HG02798 (cell line): ENCODE results near the gene CCDC14.
"Not testable (repeated sequence)": the region's sequence is repeated elsewhere in the genome, so short reads cannot be mapped to it uniquely, and the experiment has no call there.

Experiments
- ATAC-seq: cut with Tn5 transposase; IDR thresholded peaks from one replicate; pipeline ENCODE4 v1.9.1; 2021; ENCODE audit warnings: mild to moderate bottlenecking; ENCODE audit not compliant: unreplicated experiment, poor library complexity

Gene CCDC14

DNA sequence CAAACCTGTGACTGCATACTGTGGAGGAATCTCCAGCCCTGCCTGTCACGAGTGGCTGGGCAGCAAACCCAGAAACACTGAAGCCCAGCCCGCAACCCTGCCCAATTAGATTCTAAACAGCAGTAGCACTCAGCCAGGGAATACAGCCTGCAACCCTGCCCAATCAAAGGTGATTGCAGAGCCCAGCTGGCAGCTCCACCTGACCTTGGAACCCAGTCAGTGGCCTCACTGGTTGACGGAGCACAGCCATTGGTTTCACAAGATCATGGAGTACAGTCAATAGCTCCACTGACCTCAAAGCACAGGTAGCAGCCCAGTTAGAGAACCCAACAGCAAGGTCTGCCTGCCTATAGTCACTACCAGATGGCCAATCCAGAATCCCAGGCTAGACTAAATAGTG lies 41.7 kb downstream of the CCDC14 start:
- no peak for ATAC-seq

DNA sequence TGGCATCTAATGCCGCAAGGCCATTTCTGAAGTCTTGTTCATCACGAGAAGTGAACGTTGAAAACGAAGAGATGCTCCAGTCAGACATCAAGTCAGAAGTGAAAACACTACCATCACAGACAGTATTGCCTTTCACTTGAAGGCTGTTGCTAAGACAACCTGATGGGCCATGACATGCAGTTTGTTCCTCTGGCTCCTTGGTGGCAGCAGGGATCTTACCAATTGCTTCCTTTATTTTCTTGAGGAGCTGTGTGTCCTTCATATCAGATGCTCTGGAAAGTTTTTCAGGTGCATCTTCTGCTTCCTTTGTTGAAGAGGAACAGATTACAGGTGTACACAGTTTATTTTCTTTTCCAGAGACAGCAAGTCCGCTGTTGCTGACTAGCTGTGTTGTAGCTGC lies 46.2 kb downstream of the CCDC14 start:
- no peak for ATAC-seq

- peak; percentile 88 for ATAC-seq
Measured at GRCh38 chr3:123909785-123910184, 51.2 kb downstream of the CCDC14 start.

- no peak for ATAC-seq
Measured at GRCh38 chr3:123907720-123908119, 53.3 kb downstream of the CCDC14 start.

- no peak for ATAC-seq
Measured at GRCh38 chr3:123899300-123899865, 61.6 kb downstream of the CCDC14 start.

GRCh38 chr3:123893012-123893411 lies 68.0 kb downstream of the CCDC14 start:
- no peak for ATAC-seq

DNA sequence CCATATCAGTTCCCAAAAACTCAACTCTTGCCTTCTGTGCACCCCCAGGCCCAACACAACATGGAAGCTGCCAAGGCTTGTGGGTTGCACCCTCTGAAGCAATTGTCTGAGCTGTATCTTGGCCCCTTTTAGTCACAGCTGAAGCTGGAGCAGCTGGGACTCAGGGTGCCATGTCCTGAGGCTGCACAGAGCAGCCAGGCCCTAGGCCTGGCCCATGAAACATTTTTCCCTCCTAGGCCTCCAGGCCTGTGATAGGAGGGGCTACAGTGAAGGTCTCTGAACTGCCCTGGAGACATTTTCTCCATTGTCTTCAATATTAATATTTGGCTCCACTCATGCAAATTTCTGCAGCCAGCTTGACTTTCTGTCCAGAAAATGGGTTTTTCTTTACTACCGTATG lies 68.8 kb downstream of the CCDC14 start:
- no peak for ATAC-seq

DNA sequence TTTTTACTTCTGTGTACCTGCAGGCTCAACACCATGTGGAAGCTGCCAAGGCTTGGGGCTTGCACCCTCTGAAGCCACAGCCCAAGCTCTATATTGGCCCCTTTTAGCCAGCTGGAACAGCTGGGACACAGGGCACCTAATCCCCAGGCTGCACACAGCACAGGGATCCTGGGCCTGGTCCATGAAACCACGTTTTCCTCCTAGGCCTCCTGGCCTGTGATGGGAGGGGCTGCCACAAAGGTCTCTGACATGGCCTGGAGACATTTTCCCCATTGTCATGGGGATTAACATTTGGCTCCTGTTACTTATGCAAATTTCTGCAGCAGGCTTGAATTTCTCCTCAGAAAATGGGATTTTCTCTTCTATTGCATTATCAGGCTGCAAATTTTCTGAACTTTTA lies 70.0 kb downstream of the CCDC14 start:
- not testable (repeated sequence) for ATAC-seq

GRCh38 chr3:123890162-123890561 lies 70.9 kb downstream of the CCDC14 start:
- not testable (repeated sequence) for ATAC-seq

- no peak for ATAC-seq
Measured at GRCh38 chr3:123884993-123885392, 76.0 kb downstream of the CCDC14 start.

- peak; percentile 79 for ATAC-seq
Measured at GRCh38 chr3:123884203-123884831, 76.7 kb downstream of the CCDC14 start, which contains the start of gene MYLK. Gene MYLK, minus strand, starts transcription at chr3:123884332. Its CDS starts 90,491 bp downstream, at chr3:123793841.

GRCh38 chr3:123883701-123884202 lies 77.3 kb downstream of the CCDC14 start:
- ATAC-seq, result peak; percentile 12

DNA sequence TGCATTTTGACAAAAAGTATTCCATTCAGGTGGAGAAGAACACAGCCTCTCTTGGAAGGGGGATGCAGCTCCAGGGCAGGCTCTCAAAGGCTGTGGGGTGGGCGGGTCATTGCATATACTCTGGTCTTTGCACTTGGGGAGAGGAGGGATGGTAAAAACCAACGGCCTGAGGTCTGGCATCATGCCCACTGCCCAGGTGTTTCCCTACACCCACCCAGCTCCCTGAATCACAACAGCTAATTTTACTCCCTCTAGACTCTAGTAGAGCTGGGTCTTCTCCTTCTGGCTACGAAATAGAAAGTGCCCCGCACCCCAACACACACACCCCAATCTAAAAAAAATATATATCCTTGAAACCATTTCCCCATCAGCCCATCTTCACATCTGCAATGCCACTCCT lies 77.9 kb downstream of the CCDC14 start:
- ATAC-seq, result no peak

DNA sequence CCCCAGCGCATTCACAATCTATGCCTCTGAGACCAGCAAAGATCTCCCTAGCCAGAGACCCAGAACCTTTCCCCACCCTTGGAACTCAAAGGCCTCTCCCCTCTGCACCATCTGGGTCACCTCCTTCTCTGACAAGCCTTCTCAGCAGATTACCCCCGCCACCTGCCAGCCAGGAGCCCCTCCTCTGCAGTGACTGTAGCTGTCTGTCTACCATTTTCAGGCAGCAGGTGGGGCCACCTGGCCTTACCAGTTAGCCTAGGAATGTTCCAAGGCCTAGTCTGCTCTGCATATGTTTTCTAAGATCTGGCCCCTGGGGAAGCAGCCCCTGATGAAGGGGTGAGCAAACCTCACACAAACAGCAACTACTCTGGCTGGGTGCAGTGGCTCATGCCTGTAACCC lies 79.3 kb downstream of the CCDC14 start:
- no peak for ATAC-seq

- ATAC-seq, result no peak
Measured at GRCh38 chr3:123880998-123881561, 79.9 kb downstream of the CCDC14 start.

DNA sequence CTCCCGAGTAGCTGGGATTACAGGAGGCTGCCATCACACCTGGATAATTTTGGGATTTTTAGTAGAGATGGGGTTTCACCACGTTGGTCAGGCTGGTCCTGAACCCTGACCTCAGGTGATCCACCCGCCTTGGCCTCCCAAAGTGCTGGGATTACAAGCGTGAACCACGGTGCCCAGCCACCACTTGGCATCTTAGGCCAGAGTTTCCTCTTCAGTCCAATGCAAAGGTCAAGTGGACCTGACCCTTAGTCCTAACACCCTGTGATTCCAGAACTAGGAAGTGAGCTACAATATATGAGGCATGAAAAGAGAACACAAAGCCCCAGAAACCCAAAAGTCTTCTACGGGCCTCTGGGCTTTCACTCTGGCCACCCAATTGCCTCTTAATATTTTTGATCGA lies 82.2 kb downstream of the CCDC14 start:
- ATAC-seq, result no peak

- no peak for ATAC-seq
Measured at GRCh38 chr3:123877965-123878364, 83.1 kb downstream of the CCDC14 start.

DNA sequence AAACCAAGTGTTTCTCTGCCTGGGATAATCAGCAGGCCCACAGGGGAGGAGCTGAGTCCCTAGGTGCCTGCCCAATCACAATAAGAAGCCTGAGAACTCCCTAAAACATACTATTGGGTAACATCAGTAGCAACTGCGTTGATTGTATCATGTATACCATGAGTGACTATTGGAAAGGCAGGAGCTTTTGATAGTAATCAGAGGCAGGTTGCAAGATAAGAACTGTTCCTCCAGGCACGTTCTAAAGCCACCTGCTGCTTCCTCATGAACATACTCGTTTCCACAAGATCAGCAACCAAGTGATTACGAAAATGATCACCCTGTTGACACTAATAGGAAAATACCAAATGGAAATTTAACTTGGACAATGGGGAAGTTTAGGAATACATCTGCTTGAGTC lies 83.6 kb downstream of the CCDC14 start:
- no peak for ATAC-seq

DNA sequence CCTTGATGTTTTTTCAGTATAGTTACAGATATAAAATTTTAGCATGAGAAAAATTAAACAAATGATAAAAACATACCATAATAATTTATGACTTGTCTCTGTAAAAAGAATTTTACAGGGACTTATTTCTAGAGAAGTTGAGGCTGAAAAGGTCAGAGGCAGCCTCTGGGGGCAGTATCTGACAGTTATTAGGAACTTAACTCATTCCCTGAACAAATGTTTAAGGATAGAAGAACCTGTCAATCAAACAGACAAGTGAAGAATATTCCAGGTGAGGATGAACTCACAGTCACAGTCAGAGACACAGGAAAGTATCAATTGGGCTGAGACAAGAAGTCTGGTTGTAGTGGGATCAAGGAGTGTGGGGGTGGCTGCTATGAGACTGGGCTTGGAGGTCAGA lies 84.2 kb downstream of the CCDC14 start:
- ATAC-seq, result no peak

- no peak for ATAC-seq
Measured at GRCh38 chr3:123872621-123873020, 88.4 kb downstream of the CCDC14 start.

DNA sequence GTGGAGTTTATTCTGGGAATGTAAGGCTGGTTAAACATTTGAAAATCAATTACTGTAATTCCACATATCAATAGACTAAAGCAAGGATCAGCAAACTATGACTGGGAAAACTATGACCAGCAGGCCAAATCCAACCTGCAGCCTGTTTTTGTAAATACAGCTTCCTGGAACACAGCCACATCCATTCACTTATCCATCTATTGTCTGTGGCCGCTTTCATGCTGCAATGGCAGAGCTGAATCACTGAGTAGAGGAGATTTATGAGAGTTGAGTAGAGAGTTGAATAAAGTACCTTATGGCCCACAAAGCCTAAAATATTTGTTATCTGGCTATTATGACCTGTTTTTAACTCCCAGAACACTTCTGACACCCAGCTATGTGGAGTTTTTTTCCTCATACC lies 89.1 kb downstream of the CCDC14 start:
- ATAC-seq, result no peak

DNA sequence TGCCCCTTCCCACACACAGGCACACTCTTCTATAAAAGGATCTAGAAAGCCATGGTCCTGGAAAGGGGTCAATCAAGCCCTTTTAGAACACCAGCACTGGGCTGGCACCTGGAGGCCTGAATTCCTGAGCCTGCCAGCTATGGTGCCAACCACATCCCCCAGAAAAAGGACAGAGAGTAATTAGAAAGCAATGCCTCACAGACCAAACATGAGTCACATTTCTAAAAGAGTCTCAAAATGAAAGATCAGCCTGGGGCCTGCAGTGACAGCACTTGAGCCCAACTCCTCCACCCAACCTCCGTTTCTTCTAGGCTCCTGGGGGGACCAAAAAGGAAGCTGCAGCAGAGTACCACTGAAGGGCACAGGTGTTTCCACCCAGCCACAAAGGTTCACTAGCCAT lies 91.0 kb downstream of the CCDC14 start:
- ATAC-seq, result no peak
